K562 (cell line): ENCODE results near the gene XRCC5. TPM values are rescaled to one million over a fixed set of nuclear protein-coding genes. Genes with fewer than 3 reads are reported as not detected.

Experiments used
- ATAC-seq: fragments of 200-7000 bp; cut with Tn5 transposase; 3 replicates; pipeline ENCODE4 v1.9.1; 2020; ENCODE audit warnings: moderate library complexity
- BruUV-seq: library from RNA; stranded (reverse); fragments of 400-500 nt; replicated peaks from 2 replicates; lab custom pipeline; 2021; lab: Mats Ljungman, UMichigan
- CTCF ChIA-PET: fragments of 300-600 bp; formaldehyde crosslinking; extraction: SDS; loops from one replicate; lab custom pipeline; 2021; ENCODE audit warnings: low intra/inter-chr PET ratio; lab: Yijun Ruan, JAX
- POLR2A ChIA-PET: fragments of 300-600, 350-650 bp; sonication (Branson Sonifier 250); formaldehyde crosslinking; extraction: SDS; loops from one replicate; lab custom pipeline; 2021; ENCODE audit warnings: antibody characterized with exemption, inconsistent platforms; lab: Yijun Ruan, JAX
- DNase-seq, 4 experiments: peaks; one replicate each; pipeline versions ENCODE4 v3.0.0 to v3.0.0-alpha.2; 2011 to 2018; ENCODE audit warnings: low spot score in 3 of 4, mixed read lengths in 3 of 4; ENCODE audit errors: extremely low read depth in 1 of 4
- FAIRE-seq: peaks from 2 replicates; lab custom pipeline; 2011; peaks lifted over from hg19 to GRCh38; lab: Jason Lieb, UNC
- H2AFZ ChIP-seq: 2 replicates; pipeline ENCODE4 v1.6.0; 2011; ENCODE audit warnings: low read depth, low read length, control low read depth, inconsistent platforms
- H3K27ac ChIP-seq: fragments of 200-600 bp; 3 replicates; pipeline ENCODE4 v1.8.0; 2011; ENCODE audit warnings: low read depth, mild to moderate bottlenecking, control low read depth, inconsistent platforms, low read length, moderate library complexity, mixed read lengths; ENCODE audit errors: extremely low read depth
- H3K27me3 ChIP-seq, 2 experiments: fragments of 300-600 bp in 1 of 2; 2 replicates in 1 of 2; 3 replicates in 1 of 2; pipeline versions ENCODE4 v1.6.0 to v1.8.0; 2011; ENCODE audit warnings: inconsistent platforms in 2 of 2, low read length in 2 of 2, mild to moderate bottlenecking in 1 of 2, mixed read lengths in 1 of 2, moderate library complexity in 1 of 2; ENCODE audit not compliant: control insufficient read depth in 2 of 2, insufficient read depth in 2 of 2
- H3K36me3 ChIP-seq: fragments of 300-600 bp; 3 replicates; pipeline ENCODE4 v1.8.0; 2011; ENCODE audit warnings: mild to moderate bottlenecking, low read length, inconsistent platforms; ENCODE audit not compliant: control insufficient read depth, insufficient read depth
- H3K4me1 ChIP-seq, 2 experiments: fragments of 200-600 bp in 1 of 2; replicated peaks in 1 of 2; 2 replicates in 1 of 2; 3 replicates in 1 of 2; pipeline versions ENCODE4 v1.5.1 to v1.8.0; 2011; ENCODE audit warnings: inconsistent platforms in 2 of 2, low read length in 2 of 2, mild to moderate bottlenecking in 1 of 2, mixed read lengths in 1 of 2, moderate library complexity in 1 of 2; ENCODE audit not compliant: control insufficient read depth in 2 of 2, insufficient read depth in 2 of 2
- H3K4me2 ChIP-seq: 2 replicates; pipeline ENCODE4 v1.6.1; 2011; ENCODE audit warnings: low read length, control low read depth, inconsistent platforms, mixed read lengths; ENCODE audit not compliant: insufficient read depth
- H3K4me3 ChIP-seq: fragments of 200-600 bp; sonication (generic), shearing (Covaris generic); 2 replicates; pipeline ENCODE4 v1.5.1; 2016; ENCODE audit warnings: control low read depth, inconsistent platforms
- H3K79me2 ChIP-seq: fragments of 200-600 bp; 3 replicates; pipeline ENCODE4 v1.8.0; 2011; ENCODE audit warnings: low read length, inconsistent platforms; ENCODE audit not compliant: control insufficient read depth, insufficient read depth
- H3K9ac ChIP-seq, 2 experiments: 2 replicates each; pipeline versions ENCODE4 v1.6.0 to v1.6.1; 2011; ENCODE audit warnings: low read depth in 2 of 2, low read length in 2 of 2, control low read depth in 1 of 2, inconsistent platforms in 1 of 2, mild to moderate bottlenecking in 1 of 2, mixed read lengths in 1 of 2; ENCODE audit not compliant: insufficient read depth in 1 of 2
- H3K9me1 ChIP-seq: one replicate; pipeline ENCODE4 v1.6.0; 2011; ENCODE audit warnings: inconsistent platforms, mild to moderate bottlenecking, low read length, moderate library complexity; ENCODE audit not compliant: control insufficient read depth, insufficient read depth
- H3K9me3 ChIP-seq: replicated peaks from 2 replicates; pipeline ENCODE4 v1.5.1; 2011; ENCODE audit warnings: low read depth, low read length, inconsistent platforms; ENCODE audit not compliant: control insufficient read depth, insufficient read depth
- H4K20me1 ChIP-seq: replicated peaks from 2 replicates; pipeline ENCODE4 v1.6.1; 2011; ENCODE audit warnings: low read length, inconsistent platforms, mixed read lengths; ENCODE audit not compliant: control insufficient read depth, insufficient read depth
- BRF1 ChIP-seq: IDR thresholded peaks from 3 replicates; pipeline ENCODE4 v1.6.1; 2011; ENCODE audit warnings: borderline replicate concordance, mild to moderate bottlenecking; ENCODE audit not compliant: insufficient read length; ENCODE audit errors: extremely low read depth
- CHD4 ChIP-seq: fragments of 200-600 bp; sonication (generic); IDR thresholded peaks from 3 replicates; pipeline ENCODE4 v1.6.1; 2012; ENCODE audit warnings: low read depth, mild to moderate bottlenecking, mixed read lengths, low read length, inconsistent platforms; ENCODE audit not compliant: insufficient read depth, insufficient replicate concordance, poor library complexity, severe bottlenecking
- FOSL1 ChIP-seq: fragments of 200-800 bp; sonication (Bioruptor generic); conservative IDR thresholded peaks from 2 replicates; pipeline ENCODE4 v1.6.1; 2016; ENCODE audit warnings: missing genetic modification characterization, missing compliant biosample characterization
- SMAD3 ChIP-seq: fragments of 450-650 bp; formaldehyde crosslinking; conservative IDR thresholded peaks from 2 replicates; pipeline ENCODE4 v1.4.0; 2020; ENCODE audit warnings: mild to moderate bottlenecking
- THRA ChIP-seq: fragments of 450-650 bp; IDR thresholded peaks from 2 replicates; pipeline ENCODE4 v1.6.1; 2017; ENCODE audit warnings: mild to moderate bottlenecking, moderate library complexity
- TSHZ1 ChIP-seq: fragments of 250-450 bp; sonication (Bioruptor Pico); IDR thresholded peaks from 2 replicates; pipeline ENCODE4 v1.4.0; 2020; ENCODE audit warnings: mild to moderate bottlenecking, moderate library complexity
- YBX1 ChIP-seq: fragments of 450-650 bp; IDR thresholded peaks from 2 replicates; pipeline ENCODE4 v1.7.1; 2016; ENCODE audit warnings: mild to moderate bottlenecking
- WGBS: fragments of 100-300 bp; shearing (Covaris generic); methylation state at CpG from one replicate; pipeline ENCODE4 v1.1.6; 2016; ENCODE audit warnings: low coverage, mixed read lengths; ENCODE audit not compliant: insufficient coverage; ENCODE audit errors: missing lambda C conversion rate; 5-methylcytosine and 5-hydroxymethylcytosine counted together
- in situ Hi-C: fragments of 300-500 bp; cut with MboI; formaldehyde crosslinking; loops from 4 replicates; pipeline ENCODE4 v1.15.0; 2018; ENCODE audit warnings: inconsistent platforms, mixed read lengths
- intact Hi-C: fragments of 100-400 bp; cut with micrococcal nuclease; formaldehyde crosslinking; loops from 2 replicates; pipeline ENCODE4 v1.14.2; 2022
- polyA plus RNA-seq, 8 experiments: library from polyadenylated mRNA; depleted of rRNA in 4 of 8; stranded (reverse) in 5 of 8; unstranded in 3 of 8; fragments of >200 nt; fragmentation: Nextera tagmentation in 2 of 8; fragmentation: Illumina TruSeq in 1 of 8; extraction: Ambion mirVana in 2 of 8; extraction: Trizol in 1 of 8; gene quantifications; 2 replicates each; pipeline versions ENCODE4 v1.2.1 to v1.2.3, GENCODE V29; 2011 to 2014; ENCODE audit warnings: inconsistent platforms in 1 of 8, missing spikeins in 1 of 8
- total RNA-seq, 7 experiments: library from RNA; depleted of rRNA in 6 of 7; stranded (reverse); fragments of >200 nt in 6 of 7; fragmentation: Illumina TruSeq in 2 of 7; extraction: Trizol in 2 of 7; gene quantifications; 2 replicates each; pipeline versions ENCODE4 v1.2.1 to v1.2.3, GENCODE V29; 2011 to 2021; ENCODE audit warnings: low replicate concordance in 1 of 7
- TF ChIP-seq, protein P1 (sequence below): IDR thresholded peaks from 2 replicates; pipeline ENCODE4 v1.6.1; 2016; ENCODE audit warnings: missing genetic modification characterization, missing compliant biosample characterization

XRCC5 gene
- total and polyA plus RNA-seq, 9 of the 15 experiments (the other 6 are each of a cell fraction or from before 2014, with no cell fraction given): 168 to 551 (median 297) TPM

DNA sequence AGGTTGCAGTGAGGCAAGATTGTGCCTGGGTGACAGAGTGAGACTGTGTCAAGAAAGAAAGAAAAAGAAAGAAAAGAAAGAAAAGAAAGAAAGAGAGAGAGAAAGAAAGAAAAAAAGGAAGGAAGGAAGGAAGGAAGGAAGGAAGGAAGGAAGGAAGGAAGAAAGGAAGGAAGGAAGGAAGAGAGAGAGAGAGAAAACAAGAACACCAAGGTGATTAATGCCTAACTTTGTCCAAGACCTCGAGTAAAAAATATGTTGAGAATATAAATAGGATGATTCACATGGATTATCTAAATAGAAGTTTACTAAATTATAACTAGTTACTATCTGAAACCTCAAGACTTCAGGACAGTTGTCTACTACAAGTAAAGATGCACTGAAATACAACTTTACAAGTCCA, 34.8 kb upstream of the XRCC5 start:
- Histone ChIP-seq H2AFZ (no peak overlapping the region), H3K4me1 (no peaks in the 10 kb centered on the region; a peak in 2 of 5 replicates), H4K20me1 (no peaks in the 10 kb centered on the region), H3K79me2 (no peaks in the 10 kb centered on the region), H3K27ac (no peak overlapping the region), H3K9me1 (no peaks in the 10 kb centered on the region), H3K9me3 (no peaks in the 10 kb centered on the region), H3K36me3 (no peaks in the 10 kb centered on the region; the same call in 2 of the 3 replicates), H3K9ac (no peak overlapping the region), H3K4me2 (no peak overlapping the region), H3K4me3 (no peak overlapping the region), H3K27me3 (no peaks in the 10 kb centered on the region)
- in situ Hi-C loops (no loop called here), intact Hi-C loops (loop anchor here (5.0 kb wide), 1 partner anchor 33 kb away; the partner anchor contains the start of gene XRCC5)
- ChIA-PET CTCF (no interaction called here), POLR2A (no interaction called here)
- ATAC-seq (no peak), FAIRE-seq (no peak), DNase-seq (no peak)
- 57% methylated on average over 1 of the region's 1 CpG for WGBS
- no TSS peak for BruUV-seq
- TF ChIP-seq, protein P1, sequence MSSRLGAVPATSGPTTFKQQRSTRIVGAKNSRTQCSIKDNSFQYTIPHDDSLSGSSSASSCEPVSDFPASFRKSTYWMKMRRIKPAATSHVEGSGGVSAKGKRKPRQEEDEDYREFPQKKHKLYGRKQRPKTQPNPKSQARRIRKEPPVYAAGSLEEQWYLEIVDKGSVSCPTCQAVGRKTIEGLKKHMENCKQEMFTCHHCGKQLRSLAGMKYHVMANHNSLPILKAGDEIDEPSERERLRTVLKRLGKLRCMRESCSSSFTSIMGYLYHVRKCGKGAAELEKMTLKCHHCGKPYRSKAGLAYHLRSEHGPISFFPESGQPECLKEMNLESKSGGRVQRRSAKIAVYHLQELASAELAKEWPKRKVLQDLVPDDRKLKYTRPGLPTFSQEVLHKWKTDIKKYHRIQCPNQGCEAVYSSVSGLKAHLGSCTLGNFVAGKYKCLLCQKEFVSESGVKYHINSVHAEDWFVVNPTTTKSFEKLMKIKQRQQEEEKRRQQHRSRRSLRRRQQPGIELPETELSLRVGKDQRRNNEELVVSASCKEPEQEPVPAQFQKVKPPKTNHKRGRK (tag): peak; percentile 67
- no peak for TF ChIP-seq SMAD3 (CRISPR knock-in tag)

DNA sequence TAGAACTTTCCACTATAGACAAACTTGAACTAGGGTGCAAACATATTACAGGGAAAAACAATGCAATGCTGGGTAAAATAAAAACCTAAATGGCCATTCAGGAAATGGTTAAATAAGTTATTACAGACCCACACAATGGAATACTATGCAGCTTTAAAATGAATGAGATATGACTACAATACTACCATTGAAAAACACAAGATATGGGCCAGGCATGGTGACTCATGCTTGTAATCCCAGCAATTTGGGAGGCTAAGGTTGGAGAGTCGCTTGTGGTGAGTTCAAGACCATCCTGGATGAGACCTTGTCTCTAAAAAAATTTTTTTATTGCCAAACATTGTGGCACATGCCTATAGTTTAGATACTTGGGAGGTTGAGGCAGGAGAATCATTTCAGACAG, 34.4 kb upstream of the XRCC5 start:
- no peak overlapping the region for H3K4me2 ChIP-seq
- no peak for FAIRE-seq
- H3K4me3 ChIP-seq: no peak overlapping the region
- H3K9me1 ChIP-seq: no peaks in the 10 kb centered on the region
- intact Hi-C loops (loop anchor here (5.0 kb wide), 1 partner anchor 33 kb away; the partner anchor contains the start of gene XRCC5), in situ Hi-C loops (no loop called here)
- H2AFZ ChIP-seq: no peak overlapping the region
- H3K79me2 ChIP-seq: no peaks in the 10 kb centered on the region
- H3K27ac ChIP-seq: no peak overlapping the region
- ChIA-PET CTCF (no interaction called here), POLR2A (no interaction called here)
- H3K9ac ChIP-seq: no peak overlapping the region
- H3K4me1 ChIP-seq: no peaks in the 10 kb centered on the region; a peak in 2 of 5 replicates
- no peaks in the 10 kb centered on the region; the same call in 2 of the 3 replicates for H3K36me3 ChIP-seq
- H3K27me3 ChIP-seq: no peaks in the 10 kb centered on the region
- H4K20me1 ChIP-seq: no peaks in the 10 kb centered on the region
- DNase-seq: peak in 1 of 4 experiments; percentile 27
- no TSS peak for BruUV-seq
- 29% methylated on average over 1 of the region's 1 CpG for WGBS
- no peaks in the 10 kb centered on the region for H3K9me3 ChIP-seq
- peak; percentile 73 for ATAC-seq
- peak; percentile 63 for TF ChIP-seq FOSL1 (tag)
- no peak for TF ChIP-seq BRF1
- TF ChIP-seq THRA: no peak
- no peak for TF ChIP-seq TSHZ1 (CRISPR knock-in tag)
- no peak for TF ChIP-seq CHD4
- no peak for TF ChIP-seq YBX1
